Measurements from ENCODE around the gene KPTN.

The KPTN gene

GRCh38 chr19:47475465-47475864 is 8.6 kb downstream of the KPTN start:
- H3K4me3 ChIP-seq (replicated peaks; ENCODE audit: low read depth, low read length) = no peak overlapping the region
- TF ChIP-seq, protein P1, sequence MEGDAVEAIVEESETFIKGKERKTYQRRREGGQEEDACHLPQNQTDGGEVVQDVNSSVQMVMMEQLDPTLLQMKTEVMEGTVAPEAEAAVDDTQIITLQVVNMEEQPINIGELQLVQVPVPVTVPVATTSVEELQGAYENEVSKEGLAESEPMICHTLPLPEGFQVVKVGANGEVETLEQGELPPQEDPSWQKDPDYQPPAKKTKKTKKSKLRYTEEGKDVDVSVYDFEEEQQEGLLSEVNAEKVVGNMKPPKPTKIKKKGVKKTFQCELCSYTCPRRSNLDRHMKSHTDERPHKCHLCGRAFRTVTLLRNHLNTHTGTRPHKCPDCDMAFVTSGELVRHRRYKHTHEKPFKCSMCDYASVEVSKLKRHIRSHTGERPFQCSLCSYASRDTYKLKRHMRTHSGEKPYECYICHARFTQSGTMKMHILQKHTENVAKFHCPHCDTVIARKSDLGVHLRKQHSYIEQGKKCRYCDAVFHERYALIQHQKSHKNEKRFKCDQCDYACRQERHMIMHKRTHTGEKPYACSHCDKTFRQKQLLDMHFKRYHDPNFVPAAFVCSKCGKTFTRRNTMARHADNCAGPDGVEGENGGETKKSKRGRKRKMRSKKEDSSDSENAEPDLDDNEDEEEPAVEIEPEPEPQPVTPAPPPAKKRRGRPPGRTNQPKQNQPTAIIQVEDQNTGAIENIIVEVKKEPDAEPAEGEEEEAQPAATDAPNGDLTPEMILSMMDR (IDR thresholded peaks at IDR 0.05; ENCODE audit: low read depth, low read length, missing control alignments) = no peak
- no peak for DNase-seq (ENCODE audit: extremely low read depth, low read depth)

GRCh38 chr19:47473336-47473735 is 10.7 kb downstream of the KPTN start:
- H3K4me3 ChIP-seq (replicated peaks; ENCODE audit: low read depth, low read length) = no peak overlapping the region
- no peak for DNase-seq (ENCODE audit: extremely low read depth, low read depth)
- TF ChIP-seq, protein P1 (IDR thresholded peaks at IDR 0.05; ENCODE audit: low read depth, low read length, missing control alignments) = no peak

DNA sequence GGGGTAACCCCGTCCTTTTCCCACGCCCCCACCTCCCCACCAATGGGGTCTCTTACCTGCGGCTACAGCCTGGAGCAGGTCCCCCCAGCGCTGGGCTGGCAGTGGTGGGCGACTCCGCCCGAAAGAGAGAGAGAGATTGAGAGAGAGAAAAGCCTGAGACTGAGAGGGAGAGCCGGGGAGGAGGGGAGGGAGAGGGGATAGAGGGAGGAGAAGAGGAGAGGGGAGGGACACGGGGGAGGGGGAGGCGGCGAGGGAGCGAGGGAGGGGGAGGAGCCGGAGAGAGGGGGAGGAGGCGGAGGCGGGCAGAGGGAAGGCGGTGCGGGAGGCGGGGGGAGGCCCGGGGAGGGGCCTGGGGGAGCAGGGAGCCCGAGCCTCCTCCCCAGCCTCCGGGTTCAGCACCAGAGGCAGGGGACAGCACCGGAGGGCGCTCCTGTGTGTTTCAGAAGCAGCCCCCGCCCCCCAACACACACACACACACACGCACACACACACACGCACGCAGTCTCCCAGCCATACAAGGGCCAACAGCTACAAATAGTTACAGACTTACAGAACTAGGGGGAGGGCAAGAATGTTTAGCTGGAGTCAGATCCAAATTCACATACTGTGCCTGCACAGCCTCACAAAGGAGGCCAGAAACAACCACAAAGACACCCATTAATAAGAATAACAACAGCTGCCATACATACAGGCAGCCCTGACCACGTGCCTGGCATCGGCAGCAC is 12.1 kb downstream of the KPTN start, which contains the start of gene SLC8A2:
SLC8A2 (minus strand) TSS at position 161 of the 725 bp plus-strand sequence. CDS start 5,490 bp downstream, outside the sequence.
- H3K4me3 ChIP-seq (replicated peaks; ENCODE audit: low read depth, low read length) = no peak within 1 kb of the TSS
- TF ChIP-seq, protein P1 (IDR thresholded peaks at IDR 0.05; ENCODE audit: low read depth, low read length, missing control alignments) = no peak
- DNase-seq (ENCODE audit: extremely low read depth, low read depth) = no peak

DNA sequence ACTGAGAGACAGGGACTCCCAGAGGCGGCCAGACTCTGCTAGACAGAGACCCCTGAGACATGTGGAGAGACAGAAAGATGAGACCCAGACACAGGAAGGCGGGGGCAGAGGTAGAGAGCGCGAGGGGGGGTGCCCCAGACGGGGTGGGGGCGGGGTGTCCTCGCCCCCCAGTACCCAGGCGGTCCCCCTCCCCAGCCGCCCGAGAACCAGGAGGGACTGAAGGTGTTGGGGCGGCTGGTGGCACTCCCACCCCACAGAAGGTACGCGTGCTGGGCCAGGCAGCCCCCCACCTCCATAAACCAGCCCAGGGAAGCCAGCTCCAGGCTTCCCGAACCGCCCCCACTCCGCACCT is 12.7 kb downstream of the KPTN start:
- no peak overlapping the region for H3K4me3 ChIP-seq (replicated peaks; ENCODE audit: low read depth, low read length)

DNA sequence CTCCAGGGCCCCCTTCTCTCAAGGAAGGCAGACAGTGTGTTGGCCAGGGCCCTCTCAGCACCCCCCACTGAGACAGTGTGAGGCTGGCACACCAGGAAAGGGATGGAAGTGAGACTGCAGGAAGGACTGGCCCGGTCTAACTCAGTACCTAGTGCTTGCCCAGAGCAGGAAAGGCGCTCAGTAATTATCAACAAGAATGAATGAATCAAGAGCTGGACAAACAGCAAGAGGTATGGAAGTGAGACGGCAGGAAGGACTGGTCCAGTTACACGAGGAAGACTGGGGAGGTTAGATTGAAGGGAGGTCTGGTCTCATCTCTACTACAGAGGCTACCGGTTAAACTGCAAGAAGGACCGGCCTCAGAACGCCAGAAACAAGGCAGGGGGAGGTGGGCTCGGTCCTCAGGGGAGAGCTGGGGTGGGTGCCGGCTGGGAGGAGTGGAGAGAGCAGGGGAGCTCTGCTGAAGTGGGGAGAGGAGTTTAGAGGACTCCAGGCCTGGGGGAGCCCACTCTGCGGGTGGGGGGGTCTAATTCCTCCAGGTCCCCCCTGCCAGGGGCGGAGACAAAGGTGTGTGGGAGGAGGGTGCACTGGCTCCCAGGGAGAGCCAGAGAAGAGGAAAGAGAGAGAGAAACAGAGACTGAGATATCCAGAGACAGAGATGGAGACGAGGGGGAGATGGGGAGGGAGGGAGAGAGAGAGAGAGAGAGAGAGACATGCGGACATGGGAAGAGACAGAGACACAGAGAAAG is 13.4 kb downstream of the KPTN start:
- TF ChIP-seq, protein P1 (IDR thresholded peaks at IDR 0.05; ENCODE audit: low read depth, low read length, missing control alignments) = no peak
- H3K4me3 ChIP-seq (replicated peaks; ENCODE audit: low read depth, low read length) = no peak overlapping the region
- DNase-seq (ENCODE audit: extremely low read depth, low read depth) = no peak

More for the DNA sequence above, 12.7 kb downstream of the KPTN start:
- TF ChIP-seq, protein P1 (IDR thresholded peaks at IDR 0.05; ENCODE audit: low read depth, low read length, missing control alignments) = no peak
- no peak for DNase-seq (ENCODE audit: extremely low read depth, low read depth)

DNA sequence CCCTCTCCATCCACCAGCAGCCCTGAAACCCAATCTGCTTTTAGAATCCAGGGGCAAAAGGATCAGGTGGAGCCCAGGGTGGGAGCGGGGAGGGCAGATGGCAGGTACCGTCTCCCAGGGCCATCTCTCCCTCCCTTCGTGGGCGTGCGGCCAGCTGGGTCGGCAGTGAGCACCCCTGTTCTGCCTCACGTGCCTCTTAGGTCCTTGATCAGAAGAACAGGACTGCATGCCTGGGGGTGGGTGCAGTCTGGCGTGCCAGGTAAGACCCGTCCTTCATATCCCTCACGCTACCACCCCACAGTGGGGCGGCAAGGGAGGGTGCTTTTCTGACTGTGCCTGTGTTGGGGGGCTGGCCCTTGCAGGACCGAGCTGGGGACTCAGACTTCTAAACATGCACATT is 14.3 kb downstream of the KPTN start:
- no peak for DNase-seq (ENCODE audit: extremely low read depth, low read depth)
- TF ChIP-seq, protein P1 (IDR thresholded peaks at IDR 0.05; ENCODE audit: low read depth, low read length, missing control alignments) = no peak
- H3K4me3 ChIP-seq (replicated peaks; ENCODE audit: low read depth, low read length) = no peak overlapping the region
